Sciatic nerve (tissue), 2 donors: ENCODE results near the gene ACSS1. TPM values are rescaled to one million over a fixed set of nuclear protein-coding genes. Genes with fewer than 3 reads are reported as not detected.

Experiments
- ATAC-seq: fragments of 200-7000 bp; cut with Tn5 transposase; one replicate; pipeline ENCODE4 v1.9.1; 2020; ENCODE audit warnings: mild to moderate bottlenecking, moderate library complexity
- DNase-seq: peaks from one replicate; pipeline ENCODE4 v3.0.0-alpha.2; 2020; ENCODE audit warnings: low spot score
- intact Hi-C: fragments of 100-400 bp; cut with DNase I; formaldehyde crosslinking; loops from one replicate; pipeline ENCODE4 v1.14.2; 2022
- total RNA-seq: library from RNA; stranded (reverse); fragmentation: NEBNext Ultra II Directional; extraction: Animal tissue kit (Norgen Biotek cat#: 25700); gene quantifications from one replicate; pipeline ENCODE4 v1.2.1, GENCODE V29; 2021
- donor health status: DM: no; HTN: no; CAD: no.
- donor health status: DM: no; HTN: no; CAD: no.

The ACSS1 gene
- total RNA-seq, 1 donor from 2014 or later = 27.4 TPM

DNA sequence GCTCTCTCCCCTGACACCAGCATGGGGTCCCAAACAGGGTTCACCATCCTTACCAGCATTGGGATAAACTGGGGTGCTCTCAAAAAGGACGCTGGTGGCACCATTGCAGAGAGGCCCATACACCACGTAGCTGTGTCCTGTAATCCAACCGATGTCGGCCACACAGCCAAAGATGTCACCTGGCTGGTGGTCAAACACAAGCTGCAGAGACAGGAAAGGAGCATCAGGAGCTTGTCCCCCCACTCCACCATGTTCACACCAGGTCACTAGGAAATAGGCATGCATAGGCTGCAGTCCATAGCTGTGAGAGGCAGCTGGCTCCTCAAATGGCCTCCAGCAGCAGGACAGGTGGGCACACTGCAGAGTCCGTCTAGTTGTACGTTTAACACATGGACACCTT is 36.6 kb downstream of the ACSS1 start:
- ATAC-seq (no peak), DNase-seq (peak; percentile 23)
- intact Hi-C loops = no loop called here

GRCh38 chr20:25020901-25021301 is 37.0 kb downstream of the ACSS1 start:
- ATAC-seq (no peak), DNase-seq (no peak)
- intact Hi-C loops = no loop called here

- ATAC-seq (no peak), DNase-seq (no peak)
- intact Hi-C loops = no loop called here
These were observed 37.6 kb downstream of the ACSS1 start for GRCh38 chr20:25020345-25020744.

DNA sequence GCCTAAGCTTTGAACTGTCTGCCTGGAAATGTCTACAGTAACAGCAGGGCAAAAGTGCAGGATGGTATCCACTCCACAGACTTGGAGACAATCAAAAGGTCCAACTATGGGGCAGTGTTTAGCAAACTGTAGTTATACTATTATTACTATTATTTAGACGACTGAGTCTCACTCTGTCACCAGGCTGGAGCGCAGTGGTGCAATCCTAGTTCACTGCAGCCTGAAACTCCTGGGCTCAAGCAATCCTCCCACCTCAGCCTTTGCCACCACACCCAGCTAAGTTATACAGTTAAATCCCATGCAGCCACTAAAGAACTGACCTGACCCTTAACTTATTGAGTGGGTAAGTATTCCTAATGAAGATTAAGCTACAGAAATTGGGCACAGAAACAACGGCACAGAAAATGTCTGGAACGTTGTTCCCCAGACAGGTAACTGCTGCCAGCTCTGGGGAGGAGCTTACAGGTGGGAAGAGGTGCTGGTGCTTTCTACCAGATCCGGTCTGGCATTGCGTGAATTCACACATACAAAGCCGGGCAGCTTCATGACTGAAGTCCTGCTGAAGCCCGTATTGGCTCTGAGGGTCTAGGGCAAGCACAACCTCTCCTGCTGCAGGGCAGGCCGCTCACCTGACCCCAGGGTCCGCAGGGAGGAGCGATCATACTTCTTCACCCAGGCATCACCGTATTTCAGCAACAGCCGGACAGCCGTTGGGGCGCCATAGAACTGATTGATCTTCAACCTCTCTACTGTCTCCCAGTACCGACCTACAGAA is 38.4 kb downstream of the ACSS1 start:
- peak; percentile 22 for DNase-seq
- no peak for ATAC-seq
- intact Hi-C loops = no loop called here

DNA sequence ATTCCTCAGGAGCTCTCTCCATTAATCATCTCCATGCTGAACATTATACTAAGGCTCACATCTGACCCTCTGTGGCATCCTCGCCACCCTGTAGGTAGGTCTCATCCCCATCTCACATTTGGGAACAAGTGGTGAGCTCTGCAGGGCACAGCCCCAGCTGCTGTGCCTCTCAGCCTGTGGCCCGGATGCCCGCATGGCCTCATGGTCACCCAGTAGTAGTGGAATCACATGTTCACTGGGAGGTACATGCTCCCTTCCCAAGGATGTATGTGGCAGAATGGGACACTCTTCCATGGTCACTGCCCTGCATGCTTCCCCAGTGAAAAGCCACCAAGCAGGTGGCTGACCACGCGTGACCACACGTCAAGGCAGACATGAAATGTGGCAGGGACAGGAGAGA is 39.1 kb downstream of the ACSS1 start:
- intact Hi-C loops = no loop called here
- DNase-seq = peak; percentile 12

GRCh38 chr20:25018425-25018824 is 39.5 kb downstream of the ACSS1 start:
- DNase-seq = peak; percentile 6
- intact Hi-C loops = no loop called here
- no peak for ATAC-seq

More for the DNA sequence above, 39.1 kb downstream of the ACSS1 start:
- ATAC-seq = no peak

DNA sequence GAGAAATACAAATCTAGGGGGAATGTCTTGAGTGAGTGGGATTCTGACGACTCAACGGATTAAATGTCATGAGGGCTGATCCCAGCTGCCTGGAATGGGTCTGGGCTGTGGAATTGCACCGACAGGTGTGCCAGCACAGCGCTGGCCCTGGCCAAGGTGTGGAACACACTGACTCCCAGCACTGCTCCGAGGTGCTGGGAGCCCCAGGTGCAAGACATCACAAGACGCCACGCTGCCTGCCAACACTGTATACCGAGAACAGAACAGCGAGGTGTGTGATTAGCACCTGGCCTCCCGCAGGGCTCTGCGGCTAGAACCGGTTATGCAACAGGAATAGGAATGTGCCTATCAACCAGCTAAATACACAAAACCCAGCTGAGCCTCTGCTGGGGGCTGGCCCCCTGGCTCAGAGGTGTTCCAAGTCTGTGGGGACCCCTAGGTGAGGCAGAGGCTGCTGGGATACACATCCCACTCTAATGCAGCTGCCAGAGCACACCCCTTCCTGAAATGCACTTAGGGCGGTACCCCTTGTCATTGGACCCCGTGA is 40.6 kb downstream of the ACSS1 start:
- intact Hi-C loops = no loop called here
- DNase-seq = peak; percentile 51
- ATAC-seq = no peak

- DNase-seq = peak; percentile 35
- intact Hi-C loops = no loop called here
- ATAC-seq = no peak
These were observed 41.5 kb downstream of the ACSS1 start for GRCh38 chr20:25016471-25016870.

GRCh38 chr20:25015986-25016385 is 42.0 kb downstream of the ACSS1 start:
- intact Hi-C loops = no loop called here
- DNase-seq (peak; percentile 36), ATAC-seq (no peak)

GRCh38 chr20:25014816-25015215 is 43.1 kb downstream of the ACSS1 start:
- ATAC-seq = no peak
- intact Hi-C loops = no loop called here
- peak; percentile 26 for DNase-seq

DNA sequence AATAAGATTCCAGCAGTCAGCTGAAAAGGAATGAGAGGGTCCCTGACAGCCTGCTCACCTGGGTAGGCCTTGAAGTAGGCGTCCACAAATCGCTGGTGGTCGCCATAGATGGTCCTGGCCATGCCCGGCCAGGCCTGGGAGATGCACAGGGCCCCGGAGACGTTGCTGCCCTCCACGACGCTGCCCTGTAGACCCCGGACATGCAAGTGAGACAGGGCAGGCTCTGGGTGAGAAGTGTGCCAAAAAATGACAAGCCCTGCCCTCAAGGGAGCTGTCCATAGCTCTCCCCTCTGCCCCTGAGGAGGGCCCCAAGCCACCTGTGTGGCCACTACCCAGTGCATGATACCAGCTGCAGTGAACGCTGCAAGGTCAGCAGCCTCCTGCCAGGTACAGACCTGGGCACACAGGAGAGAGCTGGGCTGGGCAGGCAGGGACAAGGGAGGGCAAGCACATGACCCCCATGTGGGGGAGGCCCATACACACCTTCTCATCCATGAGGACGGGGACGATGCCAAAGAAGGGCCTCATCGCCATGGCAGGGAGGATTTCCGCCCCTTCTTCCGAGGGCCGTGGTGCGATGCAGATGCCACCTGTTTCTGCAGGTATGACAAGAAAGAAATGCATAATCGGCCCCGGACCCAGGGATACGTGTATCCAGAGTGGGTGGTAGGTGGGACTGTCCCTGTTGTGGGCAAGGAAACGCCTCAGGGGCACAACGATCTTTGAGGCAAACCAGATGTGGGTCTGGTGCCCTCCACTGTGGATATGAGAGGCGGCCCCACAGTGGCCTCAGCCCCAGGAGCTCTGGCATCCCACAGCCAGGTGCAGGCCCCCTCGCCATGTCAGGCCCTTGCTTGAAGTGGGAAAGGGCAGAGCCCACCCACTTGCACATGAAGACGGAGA is 44.2 kb downstream of the ACSS1 start:
- peak; percentile 45 for DNase-seq
- intact Hi-C loops = no loop called here
- no peak for ATAC-seq

DNA sequence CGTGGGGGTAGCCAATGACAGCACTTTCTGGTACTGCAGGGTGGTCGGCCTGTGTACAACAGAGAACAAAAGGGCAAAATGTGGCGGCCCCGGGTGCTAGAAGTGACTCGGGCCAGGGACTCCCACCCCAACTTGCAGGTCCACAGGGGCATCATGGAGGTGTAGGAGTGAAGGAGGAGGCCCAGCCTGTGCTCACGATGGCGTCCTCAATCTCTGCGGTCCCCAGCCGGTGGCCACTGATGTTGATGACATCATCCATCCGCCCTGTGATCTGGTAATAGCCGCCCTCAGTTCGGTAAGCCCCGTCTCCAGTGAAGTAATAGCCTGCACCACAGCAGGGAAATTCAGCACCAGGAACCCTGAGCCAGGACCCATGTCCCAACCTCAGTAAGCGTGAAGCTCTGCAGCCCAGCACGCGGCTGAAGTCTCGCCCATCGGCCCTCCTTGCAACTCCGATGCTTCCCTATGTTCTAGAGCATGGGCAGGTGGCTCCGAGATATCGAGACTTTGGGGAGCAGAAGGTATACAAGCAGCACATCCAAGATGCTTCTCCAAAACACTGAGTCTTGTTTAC is 45.2 kb downstream of the ACSS1 start:
- DNase-seq = peak; percentile 38
- intact Hi-C loops = no loop called here

DNA sequence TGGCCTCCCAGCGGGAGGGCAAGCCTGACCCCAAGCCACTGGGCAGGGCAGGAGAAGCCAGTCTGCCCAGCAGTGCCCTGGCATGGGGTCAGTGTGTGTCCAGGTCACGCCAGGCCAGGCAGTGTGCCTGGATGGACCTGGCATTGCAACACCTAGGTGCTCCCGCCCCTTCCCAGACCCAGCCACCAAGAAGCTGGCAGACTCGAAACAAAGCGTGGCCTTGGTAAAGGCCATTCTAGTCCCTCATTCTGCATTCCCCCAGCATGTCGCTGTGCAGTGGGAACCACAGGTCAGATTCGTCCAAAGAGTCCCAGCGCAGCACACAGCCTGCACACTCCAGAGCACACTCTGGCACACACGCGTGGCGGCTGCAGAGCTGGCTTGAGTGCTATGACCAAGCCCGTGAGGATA is 46.1 kb downstream of the ACSS1 start:
- intact Hi-C loops = no loop called here
- DNase-seq = peak; percentile 13
- no peak for ATAC-seq

More for the DNA sequence above, 45.2 kb downstream of the ACSS1 start:
- no peak for ATAC-seq

GRCh38 chr20:25011261-25011660 is 46.7 kb downstream of the ACSS1 start:
- intact Hi-C loops = no loop called here
- ATAC-seq = no peak
- DNase-seq = peak; percentile 25

- intact Hi-C loops = no loop called here
- ATAC-seq (no peak), DNase-seq (peak; percentile 28)
These were observed 48.5 kb downstream of the ACSS1 start for GRCh38 chr20:25009218-25010145.

- intact Hi-C loops = no loop called here
- DNase-seq (peak; percentile 37), ATAC-seq (no peak)
These were observed 49.3 kb downstream of the ACSS1 start for GRCh38 chr20:25008388-25009217.

- DNase-seq (peak; percentile 51), ATAC-seq (no peak)
- intact Hi-C loops = no loop called here
These were observed 50.2 kb downstream of the ACSS1 start for GRCh38 chr20:25007491-25008305.
